Ramos (cell line): ENCODE measurements around the gene ATF5.
"Not testable (repeated sequence)": the region's sequence is repeated elsewhere in the genome, so short reads cannot be mapped to it uniquely, and the experiment has no call there.

Experiments
- in situ Hi-C: fragments of 300-500 bp; cut with MboI; formaldehyde crosslinking; loops from one replicate; pipeline ENCODE4 v1.14.3; 2022; ENCODE audit warnings: low sequenced_read_pairs; ENCODE audit not compliant: unreplicated experiment

The ATF5 gene

GRCh38 chr19:49968279-49968922, 39.4 kb downstream of the ATF5 start:
- in situ Hi-C loops = no loop called here

- in situ Hi-C loops = not testable (repeated sequence)
These were observed 40.4 kb downstream of the ATF5 start for GRCh38 chr19:49969355-49969754.

GRCh38 chr19:49971991-49972411, 43.0 kb downstream of the ATF5 start:
- in situ Hi-C loops = no loop called here

- in situ Hi-C loops = no loop called here
These were observed 43.8 kb downstream of the ATF5 start for GRCh38 chr19:49972841-49973240.

- in situ Hi-C loops = no loop called here
These were observed 45.0 kb downstream of the ATF5 start for GRCh38 chr19:49973987-49974386.

- in situ Hi-C loops = no loop called here
These were observed 46.0 kb downstream of the ATF5 start for GRCh38 chr19:49975051-49975450.

- in situ Hi-C loops = no loop called here
These were observed 47.5 kb downstream of the ATF5 start for GRCh38 chr19:49976496-49976895.

- in situ Hi-C loops = no loop called here
These were observed 48.1 kb downstream of the ATF5 start for GRCh38 chr19:49977076-49977475.

- in situ Hi-C loops = no loop called here
These were observed 48.9 kb downstream of the ATF5 start for GRCh38 chr19:49977881-49978280.

- in situ Hi-C loops = no loop called here
These were observed 49.3 kb downstream of the ATF5 start for GRCh38 chr19:49978324-49978723.

- in situ Hi-C loops = no loop called here
These were observed 52.9 kb downstream of the ATF5 start for GRCh38 chr19:49981603-49982593.
